Tibial artery (tissue), 4 donors: ENCODE data around the gene TM2D3.

ENCODE experiments used
- DNase-seq, 2 donors: peaks; one replicate each; pipeline ENCODE4 v3.0.0-alpha.2; 2019
- H3K27ac ChIP-seq, 2 donors: fragments of 200-600 bp; sonication (generic) in 1 of 2; 1 replicate in 1 of 2; 2 replicates in 1 of 2; pipeline ENCODE4 v1.5.1; 2018 to 2019; ENCODE audit warnings: mild to moderate bottlenecking in 1 of 2
- H3K27me3 ChIP-seq, 2 donors: fragments of 200-600 bp; sonication (generic) in 1 of 2; one replicate each; pipeline versions ENCODE4 v1.5.1 to v1.6.0; 2016 to 2019
- H3K36me3 ChIP-seq, 3 donors: fragments of 200-600 bp; sonication (generic) in 2 of 3; one replicate each; pipeline ENCODE4 v1.5.1; 2016 to 2019; ENCODE audit warnings: mild to moderate bottlenecking in 2 of 3
- H3K4me1 ChIP-seq, 4 donors: fragments of 200-600 bp; sonication (generic) in 2 of 4; 1 replicate in 3 of 4; 2 replicates in 1 of 4; pipeline ENCODE4 v1.5.1; 2016 to 2019
- H3K4me3 ChIP-seq, 2 donors: fragments of 200-600 bp; sonication (generic) in 1 of 2; 1 replicate in 1 of 2; 2 replicates in 1 of 2; pipeline ENCODE4 v1.5.1; 2018 to 2019; ENCODE audit warnings: mild to moderate bottlenecking in 2 of 2
- H3K9me3 ChIP-seq, 3 donors: fragments of 200-600 bp; sonication (generic) in 1 of 3; one replicate each; pipeline ENCODE4 v1.5.1; 2016 to 2019
- CTCF ChIP-seq, 2 experiments: fragments of 200-600 bp in 1 of 2; fragments of 450-650 bp in 1 of 2; IDR thresholded peaks; one replicate each; pipeline ENCODE4 v1.5.1; 2017 to 2019; ENCODE audit warnings: antibody characterized with exemption in 2 of 2, mild to moderate bottlenecking in 1 of 2, moderate library complexity in 1 of 2
- intact Hi-C: fragments of 100-400 bp; cut with DNase I; formaldehyde crosslinking; loops from one replicate; pipeline ENCODE4 v1.15.0; 2023; ENCODE audit warnings: low total_unique reads

TM2D3 gene

GRCh38 chr15:101652098-101652785 lies at the start of gene TM2D3:
Gene TM2D3 (minus strand): TSS chr15:101652381. CDS start chr15:101652361, 20 bp downstream.
- intact Hi-C loops = no loop called here
- H3K4me3 ChIP-seq = peak within 1 kb of the TSS; percentile 96 to 100
- H3K4me1 ChIP-seq = peaks cover 0 to 41% (median 25%) of the 10 kb centered on the region in 4 donors
- TF ChIP-seq CTCF (IDR thresholded peaks at IDR 0.05) = peak; percentile 88 to 92
- H3K27me3 ChIP-seq = no peaks in the 10 kb centered on the region
- H3K36me3 ChIP-seq = peaks cover 0 to 29% (median 10%) of the 10 kb centered on the region in 3 donors
- peak within 1 kb of the TSS; percentile 98 to 100 for H3K27ac ChIP-seq
- DNase-seq = peak; percentile 89 to 96
- no peaks in the 10 kb centered on the region for H3K9me3 ChIP-seq

- Histone ChIP-seq H3K4me3 (no peak overlapping the region), H3K27ac (no peak overlapping the region), H3K27me3 (no peaks in the 10 kb centered on the region), H3K4me1 (no peaks in the 10 kb centered on the region), H3K9me3 (no peaks in the 10 kb centered on the region), H3K36me3 (peaks cover 66 to 100% (median 92%) of the 10 kb centered on the region in 3 donors)
- no peak for DNase-seq
- TF ChIP-seq CTCF (IDR thresholded peaks at IDR 0.05) = no peak
- intact Hi-C loops = no loop called here
These were observed 46.1 kb upstream of the TM2D3 start for GRCh38 chr15:101698314-101698713.

- no peak overlapping the region for H3K4me3 ChIP-seq
- no peaks in the 10 kb centered on the region for H3K27me3 ChIP-seq
- intact Hi-C loops = no loop called here
- peaks cover 66 to 100% (median 92%) of the 10 kb centered on the region in 3 donors for H3K36me3 ChIP-seq
- H3K4me1 ChIP-seq = no peaks in the 10 kb centered on the region
- no peak overlapping the region for H3K27ac ChIP-seq
- no peaks in the 10 kb centered on the region for H3K9me3 ChIP-seq
- DNase-seq = no peak
- no peak for TF ChIP-seq CTCF (IDR thresholded peaks at IDR 0.05)
These were observed 45.3 kb upstream of the TM2D3 start for GRCh38 chr15:101697488-101697887.

- no peak overlapping the region for H3K4me3 ChIP-seq
- H3K27ac ChIP-seq = no peak overlapping the region
- no peak for TF ChIP-seq CTCF (IDR thresholded peaks at IDR 0.05)
- intact Hi-C loops = no loop called here
- H3K9me3 ChIP-seq = no peaks in the 10 kb centered on the region
- no peaks in the 10 kb centered on the region for H3K4me1 ChIP-seq
- DNase-seq = no peak
- no peaks in the 10 kb centered on the region for H3K27me3 ChIP-seq
- peaks cover 63 to 98% (median 86%) of the 10 kb centered on the region in 3 donors for H3K36me3 ChIP-seq
These were observed 44.6 kb upstream of the TM2D3 start for GRCh38 chr15:101696829-101697228.

GRCh38 chr15:101694261-101694660 lies 42.1 kb upstream of the TM2D3 start:
- H3K4me3 ChIP-seq = no peak overlapping the region
- no peaks in the 10 kb centered on the region for H3K9me3 ChIP-seq
- no peak for DNase-seq
- H3K4me1 ChIP-seq = no peaks in the 10 kb centered on the region
- H3K27ac ChIP-seq = no peak overlapping the region
- H3K27me3 ChIP-seq = no peaks in the 10 kb centered on the region
- intact Hi-C loops = no loop called here
- peaks cover 44 to 96% (median 66%) of the 10 kb centered on the region in 3 donors for H3K36me3 ChIP-seq
- TF ChIP-seq CTCF (IDR thresholded peaks at IDR 0.05) = no peak
